H1 (cell line): ENCODE results near the gene FBXW8. TPM values are rescaled to one million over a fixed set of nuclear protein-coding genes. Genes with fewer than 3 reads are reported as not detected.

Source experiments
- CBX8 ChIP-seq: fragments of 300-800, 300-1000 bp; sonication (generic); IDR thresholded peaks from 2 replicates; pipeline ENCODE4 v1.7.1; 2016; ENCODE audit warnings: low read depth, low read length, borderline replicate concordance
- CHD7 ChIP-seq: fragments of 300-600 bp; sonication (generic); IDR thresholded peaks from 2 replicates; pipeline ENCODE4 v1.7.1; 2012; ENCODE audit warnings: low read length, moderate library complexity, mild to moderate bottlenecking, inconsistent platforms; ENCODE audit not compliant: insufficient replicate concordance
- FOSL1 ChIP-seq: IDR thresholded peaks from 2 replicates; pipeline ENCODE4 v1.6.1; 2011; ENCODE audit warnings: mild to moderate bottlenecking, low read depth, low read length, moderate library complexity; ENCODE audit not compliant: insufficient read depth
- POLR2A ChIP-seq, 2 experiments: IDR thresholded peaks; 1 replicate in 1 of 2; 2 replicates in 1 of 2; pipeline ENCODE4 v1.6.1; 2011; ENCODE audit warnings: low read depth in 2 of 2, low read length in 2 of 2, mild to moderate bottlenecking in 2 of 2; ENCODE audit errors: control extremely low read depth in 1 of 2
- SIX5 ChIP-seq: IDR thresholded peaks from 2 replicates; pipeline ENCODE4 v1.6.1; 2011; ENCODE audit warnings: mild to moderate bottlenecking, low read depth, low read length
- SUZ12 ChIP-seq: fragments of 200-600 bp; sonication (generic); IDR thresholded peaks from 2 replicates; pipeline ENCODE4 v1.6.1; 2012; ENCODE audit warnings: mild to moderate bottlenecking, inconsistent platforms, low read length, moderate library complexity, mixed read lengths
- polyA plus RNA-seq, 7 experiments: library from polyadenylated mRNA; depleted of rRNA in 3 of 7; stranded (reverse) in 5 of 7; unstranded in 2 of 7; fragments of >200 nt in 5 of 7; fragments of 200-250 nt in 2 of 7; gene quantifications; 1 replicate in 5 of 7; 2 replicates in 1 of 7; 4 replicates in 1 of 7; pipeline versions ENCODE4 v1.2.1 to v1.2.3, GENCODE V29; 2011 to 2013; ENCODE audit warnings: missing spikeins in 2 of 7, mixed read lengths in 2 of 7
- total RNA-seq: library from RNA; stranded (reverse); fragmentation: NEBNext Ultra II Directional; extraction: Animal tissue kit (Norgen Biotek cat#: 25700); gene quantifications from 2 replicates; pipeline ENCODE4 v1.2.1, GENCODE V29; 2021

The FBXW8 gene
- total and polyA plus RNA-seq, 2 of the 8 experiments (the other 6 are each of a cell fraction or from before 2014, with no cell fraction given), result 15.8 to 16.0 TPM

GRCh38 chr12:117034249-117034648 lies 123.5 kb downstream of the FBXW8 start (continued):
- TF ChIP-seq CHD7, result no peak
- TF ChIP-seq FOSL1, result no peak
- TF ChIP-seq CBX8, result no peak
- no peak for TF ChIP-seq SUZ12
- TF ChIP-seq POLR2A (IDR thresholded peaks at IDR 0.05; ENCODE audit: control extremely low read depth in 1 of 2, low read depth in 2 of 2, low read length in 2 of 2), result no peak
- TF ChIP-seq SIX5, result no peak
